SK-N-SH (cell line): ENCODE results near the gene PABPN1. TPM values are rescaled to one million over a fixed set of nuclear protein-coding genes. Genes with fewer than 3 reads are reported as not detected.

Experiments
- CTCF ChIA-PET: fragments of 300-600, 350-600 bp; formaldehyde crosslinking; extraction: SDS; loops from one replicate; lab custom pipeline; 2021; lab: Yijun Ruan, JAX
- POLR2A ChIA-PET: fragments of 350-600 bp; sonication (Branson Sonifier 250); formaldehyde crosslinking; extraction: SDS; loops from one replicate; lab custom pipeline; 2020; ENCODE audit warnings: antibody characterized with exemption, inconsistent platforms; lab: Yijun Ruan, JAX
- DNase-seq: peaks from one replicate; pipeline ENCODE4 v3.0.0; 2012
- H2AFZ ChIP-seq: fragments of 200-600 bp; sonication (generic); 2 replicates; pipeline ENCODE4 v1.8.1; 2016; ENCODE audit warnings: antibody characterized with exemption, mild to moderate bottlenecking, low read depth
- H3F3A ChIP-seq: fragments of 200-600 bp; sonication (generic); replicated peaks from 2 replicates; pipeline ENCODE3; 2016; ENCODE audit warnings: antibody characterized with exemption, mild to moderate bottlenecking; ENCODE audit not compliant: insufficient read depth
- H3K27ac ChIP-seq, 2 experiments: fragments of 200-500 bp in 1 of 2; fragments of 200-600 bp in 1 of 2; sonication (Bioruptor generic) in 1 of 2; sonication (generic), shearing (Covaris generic) in 1 of 2; 2 replicates each; pipeline versions ENCODE4 v1.5.1 to v1.6.1; 2014 to 2016; ENCODE audit warnings: low read depth in 2 of 2, inconsistent platforms in 1 of 2, low read length in 1 of 2, mild to moderate bottlenecking in 1 of 2, mixed read lengths in 1 of 2
- H3K27me3 ChIP-seq: fragments of 200-600 bp; sonication (generic), shearing (Covaris generic); 2 replicates; pipeline ENCODE4 v1.6.1; 2016; ENCODE audit warnings: mixed run types; ENCODE audit not compliant: insufficient read depth
- H3K36me3 ChIP-seq, 2 experiments: fragments of 200-500 bp in 1 of 2; fragments of 200-600 bp in 1 of 2; sonication (Bioruptor generic) in 1 of 2; sonication (generic) in 1 of 2; replicated peaks in 1 of 2; 2 replicates each; pipeline versions ENCODE3 to v1.5.1; 2014 to 2016; ENCODE audit warnings: low read length in 1 of 2, mild to moderate bottlenecking in 1 of 2; ENCODE audit not compliant: insufficient read depth in 2 of 2, control insufficient read depth in 1 of 2
- H3K4me1 ChIP-seq, 2 experiments: fragments of 200-500 bp in 1 of 2; fragments of 200-600 bp in 1 of 2; sonication (Bioruptor generic) in 1 of 2; sonication (generic), shearing (Covaris generic) in 1 of 2; 2 replicates each; pipeline versions ENCODE4 v1.5.1 to v1.6.1; 2014 to 2016; ENCODE audit warnings: low read depth in 1 of 2, low read length in 1 of 2, mixed run types in 1 of 2; ENCODE audit not compliant: insufficient read depth in 2 of 2, control insufficient read depth in 1 of 2
- H3K4me2 ChIP-seq: fragments of 200-600 bp; sonication (generic), shearing (Covaris generic); 2 replicates; pipeline ENCODE4 v1.6.1; 2017; ENCODE audit warnings: mixed run types
- H3K4me3 ChIP-seq, 2 experiments: fragments of 200-500 bp in 1 of 2; fragments of 200-600 bp in 1 of 2; sonication (Bioruptor generic) in 1 of 2; sonication (generic), shearing (Covaris generic) in 1 of 2; 2 replicates each; pipeline versions ENCODE4 v1.5.1 to v1.8.1; 2014 to 2016; ENCODE audit warnings: low read depth in 2 of 2, inconsistent platforms in 1 of 2, low read length in 1 of 2, mild to moderate bottlenecking in 1 of 2, mixed read lengths in 1 of 2, moderate library complexity in 1 of 2
- H3K79me2 ChIP-seq: fragments of 200-600 bp; sonication (generic); 2 replicates; pipeline ENCODE4 v1.8.1; 2017; ENCODE audit warnings: mild to moderate bottlenecking; ENCODE audit not compliant: insufficient read depth
- H3K9ac ChIP-seq: fragments of 200-600 bp; sonication (generic); 2 replicates; pipeline ENCODE4 v1.6.1; 2017; ENCODE audit warnings: mixed run types
- H3K9me2 ChIP-seq: fragments of 200-600 bp; sonication (generic); 2 replicates; pipeline ENCODE4 v1.6.1; 2017; ENCODE audit warnings: mixed run types
- H3K9me3 ChIP-seq: fragments of 200-600 bp; sonication (generic); 2 replicates; pipeline ENCODE4 v1.6.1; 2017; ENCODE audit warnings: mixed run types, mild to moderate bottlenecking, moderate library complexity
- H4K20me1 ChIP-seq: fragments of 200-600 bp; sonication (generic); 2 replicates; pipeline ENCODE4 v1.6.1; 2017; ENCODE audit warnings: mild to moderate bottlenecking, mixed run types; ENCODE audit not compliant: insufficient read depth
- FOXJ3 ChIP-seq: sonication (generic); formaldehyde crosslinking; IDR thresholded peaks from 2 replicates; pipeline ENCODE4 v1.5.1; 2020; ENCODE audit warnings: mild to moderate bottlenecking, missing genetic modification reagents
- NFIC ChIP-seq: IDR thresholded peaks from 2 replicates; pipeline ENCODE4 v1.4.0; 2012; ENCODE audit warnings: borderline replicate concordance
- RAD21 ChIP-seq: IDR thresholded peaks from 2 replicates; pipeline ENCODE4 v1.6.1; 2012; ENCODE audit warnings: mild to moderate bottlenecking, low read length
- RCOR1 ChIP-seq: fragments of 150-350 bp; IDR thresholded peaks from 2 replicates; pipeline ENCODE4 v1.6.1; 2017; ENCODE audit warnings: antibody characterized with exemption, low read length
- TAF1 ChIP-seq: IDR thresholded peaks from 2 replicates; pipeline ENCODE4 v1.6.1; 2012; ENCODE audit warnings: low read depth, mild to moderate bottlenecking, low read length, moderate library complexity, borderline replicate concordance
- TEAD4 ChIP-seq: IDR thresholded peaks from 2 replicates; pipeline ENCODE4 v1.4.0; 2012; ENCODE audit warnings: mild to moderate bottlenecking, borderline replicate concordance; ENCODE audit not compliant: insufficient read depth
- WGBS: methylation state at CpG from one replicate; pipeline ENCODE4 v1.1.6; 2017; ENCODE audit warnings: low lambda C conversion rate; 5-methylcytosine and 5-hydroxymethylcytosine counted together
- polyA plus RNA-seq, 3 experiments: library from polyadenylated mRNA; depleted of rRNA; stranded (reverse); fragments of >200 nt; gene quantifications; 2 replicates each; pipeline ENCODE4 v1.2.3, GENCODE V29; 2012
- TF ChIP-seq, protein P1 (sequence below): IDR thresholded peaks from 2 replicates; pipeline ENCODE4 v1.6.1; 2012; ENCODE audit warnings: mild to moderate bottlenecking, low read depth, low read length, moderate library complexity
- TF ChIP-seq, protein P2 (sequence below): IDR thresholded peaks from 2 replicates; pipeline ENCODE4 v1.4.0; 2012; ENCODE audit warnings: low read depth, borderline replicate concordance
- TF ChIP-seq, protein P3 (sequence below): fragments of 150-350 bp; IDR thresholded peaks from 2 replicates; pipeline ENCODE4 v1.6.1; 2016; ENCODE audit warnings: mild to moderate bottlenecking, low read depth, low read length
- TF ChIP-seq, protein P4 (sequence below): fragments of 200-600 bp; sonication (generic); IDR thresholded peaks from 2 replicates; pipeline ENCODE4 v1.6.1; 2017; ENCODE audit warnings: antibody characterized with exemption, mild to moderate bottlenecking, moderate library complexity
- TF ChIP-seq, protein P5 (sequence below): IDR thresholded peaks from 2 replicates; pipeline ENCODE4 v1.4.0; 2012; ENCODE audit warnings: low read depth
- TF ChIP-seq, protein P6 (sequence below): fragments of 150-350 bp; IDR thresholded peaks from 2 replicates; pipeline ENCODE4 v1.6.1; 2017; ENCODE audit warnings: antibody characterized with exemption, low read length, low read depth, borderline replicate concordance

PABPN1 gene
- polyA plus RNA-seq, 1 of the 3 experiments (the other 2 are of a cell fraction), result 266 TPM

DNA sequence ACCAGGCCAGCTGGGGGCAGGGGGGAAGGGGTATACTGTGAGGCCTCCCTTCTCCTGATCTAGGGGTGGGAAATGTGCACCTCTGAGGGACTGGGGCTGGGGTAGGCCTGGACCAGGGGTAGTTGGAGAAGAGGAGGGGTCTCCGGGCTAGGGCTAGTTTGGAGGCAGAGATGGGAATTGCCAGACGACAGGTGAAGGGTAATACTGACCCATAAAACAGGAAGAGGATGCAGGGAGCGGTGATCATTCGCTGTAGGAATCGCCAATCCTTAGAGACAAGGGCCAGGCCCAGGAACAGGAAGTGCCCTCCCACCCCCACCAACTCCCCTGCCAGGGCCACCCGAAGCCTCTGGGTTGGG lies 27.0 kb downstream of the PABPN1 start (continued):
- no peak for TF ChIP-seq TAF1

DNA sequence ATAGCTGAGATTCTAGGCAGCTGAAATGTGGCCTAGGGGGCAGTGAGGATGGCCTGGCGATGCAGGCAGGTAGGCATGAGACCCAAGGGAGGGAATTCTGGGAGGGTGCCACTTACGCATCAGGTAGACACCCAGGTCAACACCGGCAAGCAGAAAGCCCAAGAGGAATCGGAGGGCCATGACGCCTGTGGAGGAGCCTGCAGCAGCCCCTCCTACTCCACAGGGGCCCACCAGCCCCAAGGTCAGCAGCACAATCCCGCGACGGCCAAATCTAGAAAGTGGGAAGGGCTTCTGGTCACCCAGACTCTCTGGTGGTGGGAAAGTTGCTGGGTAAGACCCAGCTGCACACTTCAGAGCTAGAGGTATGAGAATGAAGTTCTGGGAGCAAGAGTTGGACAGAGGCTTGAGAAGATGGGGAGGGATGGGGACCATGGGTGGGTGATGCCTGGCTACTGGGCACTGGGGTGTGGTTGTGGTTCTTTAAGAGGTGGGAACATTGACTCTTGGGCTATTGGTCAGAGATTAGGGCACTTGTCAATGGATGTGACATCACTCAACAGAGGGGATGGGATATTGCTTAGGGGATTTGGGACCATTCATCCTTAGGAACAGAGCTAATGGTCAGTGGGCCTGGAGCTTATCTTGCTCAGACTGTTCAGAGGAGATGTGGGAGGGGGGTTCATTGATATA lies 28.0 kb downstream of the PABPN1 start:
- Histone ChIP-seq H3K4me2 (no peak overlapping the region), H3K9me2 (no peaks in the 10 kb centered on the region), H3K4me3 (no peak overlapping the region), H3K9ac (no peak overlapping the region), H3F3A (no peaks in the 10 kb centered on the region), H3K9me3 (no peaks in the 10 kb centered on the region), H3K4me1 (peaks cover 0 to 12% of the 10 kb centered on the region in 2 experiments; a peak in 1 of 4 replicates), H2AFZ (no peak overlapping the region), H3K27me3 (no peaks in the 10 kb centered on the region), H3K36me3 (peaks cover 0 to 2% of the 10 kb centered on the region in 2 experiments), H3K79me2 (no peaks in the 10 kb centered on the region), H4K20me1 (no peaks in the 10 kb centered on the region), H3K27ac (no peak overlapping the region)
- TF ChIP-seq, protein P1, sequence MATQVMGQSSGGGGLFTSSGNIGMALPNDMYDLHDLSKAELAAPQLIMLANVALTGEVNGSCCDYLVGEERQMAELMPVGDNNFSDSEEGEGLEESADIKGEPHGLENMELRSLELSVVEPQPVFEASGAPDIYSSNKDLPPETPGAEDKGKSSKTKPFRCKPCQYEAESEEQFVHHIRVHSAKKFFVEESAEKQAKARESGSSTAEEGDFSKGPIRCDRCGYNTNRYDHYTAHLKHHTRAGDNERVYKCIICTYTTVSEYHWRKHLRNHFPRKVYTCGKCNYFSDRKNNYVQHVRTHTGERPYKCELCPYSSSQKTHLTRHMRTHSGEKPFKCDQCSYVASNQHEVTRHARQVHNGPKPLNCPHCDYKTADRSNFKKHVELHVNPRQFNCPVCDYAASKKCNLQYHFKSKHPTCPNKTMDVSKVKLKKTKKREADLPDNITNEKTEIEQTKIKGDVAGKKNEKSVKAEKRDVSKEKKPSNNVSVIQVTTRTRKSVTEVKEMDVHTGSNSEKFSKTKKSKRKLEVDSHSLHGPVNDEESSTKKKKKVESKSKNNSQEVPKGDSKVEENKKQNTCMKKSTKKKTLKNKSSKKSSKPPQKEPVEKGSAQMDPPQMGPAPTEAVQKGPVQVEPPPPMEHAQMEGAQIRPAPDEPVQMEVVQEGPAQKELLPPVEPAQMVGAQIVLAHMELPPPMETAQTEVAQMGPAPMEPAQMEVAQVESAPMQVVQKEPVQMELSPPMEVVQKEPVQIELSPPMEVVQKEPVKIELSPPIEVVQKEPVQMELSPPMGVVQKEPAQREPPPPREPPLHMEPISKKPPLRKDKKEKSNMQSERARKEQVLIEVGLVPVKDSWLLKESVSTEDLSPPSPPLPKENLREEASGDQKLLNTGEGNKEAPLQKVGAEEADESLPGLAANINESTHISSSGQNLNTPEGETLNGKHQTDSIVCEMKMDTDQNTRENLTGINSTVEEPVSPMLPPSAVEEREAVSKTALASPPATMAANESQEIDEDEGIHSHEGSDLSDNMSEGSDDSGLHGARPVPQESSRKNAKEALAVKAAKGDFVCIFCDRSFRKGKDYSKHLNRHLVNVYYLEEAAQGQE, result no peak
- no peak for TF ChIP-seq FOXJ3 (CRISPR knock-in tag)
- TF ChIP-seq, protein P2, sequence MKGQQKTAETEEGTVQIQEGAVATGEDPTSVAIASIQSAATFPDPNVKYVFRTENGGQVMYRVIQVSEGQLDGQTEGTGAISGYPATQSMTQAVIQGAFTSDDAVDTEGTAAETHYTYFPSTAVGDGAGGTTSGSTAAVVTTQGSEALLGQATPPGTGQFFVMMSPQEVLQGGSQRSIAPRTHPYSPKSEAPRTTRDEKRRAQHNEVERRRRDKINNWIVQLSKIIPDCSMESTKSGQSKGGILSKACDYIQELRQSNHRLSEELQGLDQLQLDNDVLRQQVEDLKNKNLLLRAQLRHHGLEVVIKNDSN, result no peak
- ChIA-PET POLR2A (interaction anchor here (1.2 kb wide), 1 partner anchor 16 kb away, joined by 3 read pairs; the partner anchor contains the start of gene EFS), CTCF (interaction anchor here (1.0 to 1.8 kb wide), 4 partner anchors 11 to 48 kb away, joined by 3 to 9 read pairs (median 5); no protein-coding TSS in a partner anchor)
- 93% methylated on average over 3 of the region's 8 CpGs for WGBS
- DNase-seq, result no peak

DNA sequence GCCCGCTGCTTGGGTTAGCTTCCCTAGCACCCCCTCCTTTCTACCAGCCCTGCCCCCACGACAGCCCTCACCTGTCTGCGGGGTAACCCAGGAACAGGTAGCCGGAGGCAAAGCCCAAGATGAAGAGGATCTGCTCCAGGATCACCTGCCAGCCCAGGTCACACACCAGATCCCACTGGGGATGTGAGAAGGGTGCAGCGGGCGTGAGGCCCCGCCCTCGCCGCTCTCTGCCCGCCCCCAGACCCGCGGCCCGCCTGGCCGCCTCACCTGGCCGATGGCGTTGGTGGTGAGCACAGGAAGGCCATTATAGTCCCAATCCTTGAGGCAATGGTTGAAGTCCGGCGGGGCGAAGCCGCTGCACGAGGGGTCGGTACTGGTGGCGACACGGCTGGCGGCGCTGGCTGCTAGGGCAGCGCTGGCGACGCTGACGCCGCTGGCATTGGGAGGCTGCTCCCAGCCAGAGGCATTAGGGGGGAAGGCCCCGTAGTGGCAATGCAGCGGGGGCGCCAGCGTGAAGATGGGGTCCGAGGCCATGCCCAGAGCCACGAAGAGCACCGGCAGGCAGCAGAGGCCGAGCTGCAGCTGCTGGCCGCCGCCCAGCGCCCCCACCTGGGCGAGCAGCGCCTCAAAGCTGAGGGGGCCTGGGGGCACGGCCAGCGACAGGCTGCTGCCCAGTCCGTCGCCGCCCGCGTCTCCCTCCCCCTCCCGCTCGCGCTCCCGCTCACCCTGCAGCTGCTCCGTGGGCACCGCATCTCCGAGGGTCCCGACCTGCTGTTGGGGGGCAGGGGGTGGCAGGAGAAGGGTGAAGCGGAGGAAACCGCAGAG lies 30.6 kb downstream of the PABPN1 start:
- peak overlapping the region; percentile 96 for H3K4me2 ChIP-seq
- H3K27ac ChIP-seq, result peak overlapping the region in 1 of 2 experiments; percentile 92; a peak in 2 of 4 replicates
- H3K27me3 ChIP-seq, result no peaks in the 10 kb centered on the region
- peak overlapping the region; percentile 81 to 82 for H3K4me3 ChIP-seq
- peaks cover 0 to 2% of the 10 kb centered on the region in 2 experiments for H3K36me3 ChIP-seq
- H3K79me2 ChIP-seq, result no peaks in the 10 kb centered on the region
- DNase-seq, result peak; percentile 93
- H3K9ac ChIP-seq, result peak overlapping the region; percentile 49
- ChIA-PET CTCF (interaction anchor here (0.6 to 4.0 kb wide), 15 partner anchors 9 to 532 kb away, joined by 3 to 30 read pairs (median 4); partner anchors contain the start of gene PABPN1), POLR2A (interaction anchor here (0.6 to 4.1 kb wide), 7 partner anchors 9 to 128 kb away, joined by 3 to 45 read pairs (median 7); partner anchors contain the start of genes EFS and PABPN1)
- 22% methylated on average over 15 of the region's 61 CpGs for WGBS
- H3F3A ChIP-seq, result no peaks in the 10 kb centered on the region
- peaks cover 0 to 12% of the 10 kb centered on the region in 2 experiments; a peak in 1 of 4 replicates for H3K4me1 ChIP-seq
- no peaks in the 10 kb centered on the region for H3K9me3 ChIP-seq
- H2AFZ ChIP-seq, result peak overlapping the region; percentile 77; the same call in 1 of the 2 replicates
- no peaks in the 10 kb centered on the region for H4K20me1 ChIP-seq
- H3K9me2 ChIP-seq, result no peaks in the 10 kb centered on the region
- TF ChIP-seq, protein P3, sequence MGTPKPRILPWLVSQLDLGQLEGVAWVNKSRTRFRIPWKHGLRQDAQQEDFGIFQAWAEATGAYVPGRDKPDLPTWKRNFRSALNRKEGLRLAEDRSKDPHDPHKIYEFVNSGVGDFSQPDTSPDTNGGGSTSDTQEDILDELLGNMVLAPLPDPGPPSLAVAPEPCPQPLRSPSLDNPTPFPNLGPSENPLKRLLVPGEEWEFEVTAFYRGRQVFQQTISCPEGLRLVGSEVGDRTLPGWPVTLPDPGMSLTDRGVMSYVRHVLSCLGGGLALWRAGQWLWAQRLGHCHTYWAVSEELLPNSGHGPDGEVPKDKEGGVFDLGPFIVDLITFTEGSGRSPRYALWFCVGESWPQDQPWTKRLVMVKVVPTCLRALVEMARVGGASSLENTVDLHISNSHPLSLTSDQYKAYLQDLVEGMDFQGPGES, result no peak
- TF ChIP-seq, protein P4, sequence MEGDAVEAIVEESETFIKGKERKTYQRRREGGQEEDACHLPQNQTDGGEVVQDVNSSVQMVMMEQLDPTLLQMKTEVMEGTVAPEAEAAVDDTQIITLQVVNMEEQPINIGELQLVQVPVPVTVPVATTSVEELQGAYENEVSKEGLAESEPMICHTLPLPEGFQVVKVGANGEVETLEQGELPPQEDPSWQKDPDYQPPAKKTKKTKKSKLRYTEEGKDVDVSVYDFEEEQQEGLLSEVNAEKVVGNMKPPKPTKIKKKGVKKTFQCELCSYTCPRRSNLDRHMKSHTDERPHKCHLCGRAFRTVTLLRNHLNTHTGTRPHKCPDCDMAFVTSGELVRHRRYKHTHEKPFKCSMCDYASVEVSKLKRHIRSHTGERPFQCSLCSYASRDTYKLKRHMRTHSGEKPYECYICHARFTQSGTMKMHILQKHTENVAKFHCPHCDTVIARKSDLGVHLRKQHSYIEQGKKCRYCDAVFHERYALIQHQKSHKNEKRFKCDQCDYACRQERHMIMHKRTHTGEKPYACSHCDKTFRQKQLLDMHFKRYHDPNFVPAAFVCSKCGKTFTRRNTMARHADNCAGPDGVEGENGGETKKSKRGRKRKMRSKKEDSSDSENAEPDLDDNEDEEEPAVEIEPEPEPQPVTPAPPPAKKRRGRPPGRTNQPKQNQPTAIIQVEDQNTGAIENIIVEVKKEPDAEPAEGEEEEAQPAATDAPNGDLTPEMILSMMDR, result peak; percentile 22
- TF ChIP-seq, protein P5, sequence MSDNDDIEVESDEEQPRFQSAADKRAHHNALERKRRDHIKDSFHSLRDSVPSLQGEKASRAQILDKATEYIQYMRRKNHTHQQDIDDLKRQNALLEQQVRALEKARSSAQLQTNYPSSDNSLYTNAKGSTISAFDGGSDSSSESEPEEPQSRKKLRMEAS, result peak; percentile 10; the same call in 1 of the 2 replicates
- TF ChIP-seq RAD21 (no peak), TEAD4 (no peak), NFIC (no peak), RCOR1 (no peak)
- TF ChIP-seq, protein P6, sequence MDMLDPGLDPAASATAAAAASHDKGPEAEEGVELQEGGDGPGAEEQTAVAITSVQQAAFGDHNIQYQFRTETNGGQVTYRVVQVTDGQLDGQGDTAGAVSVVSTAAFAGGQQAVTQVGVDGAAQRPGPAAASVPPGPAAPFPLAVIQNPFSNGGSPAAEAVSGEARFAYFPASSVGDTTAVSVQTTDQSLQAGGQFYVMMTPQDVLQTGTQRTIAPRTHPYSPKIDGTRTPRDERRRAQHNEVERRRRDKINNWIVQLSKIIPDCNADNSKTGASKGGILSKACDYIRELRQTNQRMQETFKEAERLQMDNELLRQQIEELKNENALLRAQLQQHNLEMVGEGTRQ, result no peak
